Measurements from ENCODE around the gene PTPRN2.

PTPRN2 gene

GRCh38 chr7:158098125-158099030 lies 489.2 kb downstream of the PTPRN2 start:
- no peak for DNase-seq

- no peak for DNase-seq
Observed at GRCh38 chr7:158097453-158098124, 490.0 kb downstream of the PTPRN2 start.

DNA sequence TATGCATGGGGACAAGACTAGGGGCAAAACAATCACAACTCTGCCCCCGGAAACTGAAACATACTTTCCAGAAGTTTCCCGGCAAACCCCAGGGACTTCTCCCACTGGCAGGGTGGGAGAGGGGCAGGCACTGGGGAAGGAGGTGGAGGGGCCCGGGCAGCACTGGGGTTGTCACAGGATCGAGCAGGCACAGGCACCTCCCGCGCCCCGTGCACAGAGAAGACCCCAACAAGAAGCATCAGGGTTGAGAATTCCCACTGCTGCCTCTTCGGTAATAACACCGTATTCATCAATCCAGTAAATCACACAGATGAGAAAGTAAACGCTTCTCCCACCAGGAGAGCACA lies 490.5 kb downstream of the PTPRN2 start:
- no peak for DNase-seq

GRCh38 chr7:158096582-158096981 lies 491.0 kb downstream of the PTPRN2 start:
- no peak for DNase-seq

DNA sequence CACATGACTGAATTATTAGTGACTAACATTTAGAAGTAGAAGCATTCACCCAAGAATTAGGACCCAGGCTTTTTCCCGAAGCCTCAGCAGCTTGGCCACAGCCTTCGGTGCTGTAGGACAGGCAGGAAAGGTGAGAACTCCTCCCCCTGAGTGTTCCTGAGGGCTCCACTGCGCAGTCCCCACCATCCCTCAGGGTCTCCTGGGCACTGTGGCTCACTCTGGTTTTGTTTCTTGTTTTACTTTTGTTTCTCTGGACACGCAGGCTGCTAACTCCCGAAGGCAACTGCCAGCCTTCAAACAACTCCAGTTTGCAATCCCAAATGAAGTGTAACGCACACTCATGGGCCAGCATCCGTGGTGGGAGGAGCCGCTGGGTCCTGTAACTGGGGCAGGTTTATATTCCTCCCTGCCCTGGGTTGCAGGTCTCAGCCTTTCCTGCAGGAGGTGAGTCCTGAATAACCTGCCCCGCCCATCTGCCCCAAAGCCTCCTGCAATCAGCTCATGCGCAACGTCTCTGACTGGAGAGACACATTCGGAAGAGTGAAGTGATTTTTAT lies 492.9 kb downstream of the PTPRN2 start:
- no peak for DNase-seq

DNA sequence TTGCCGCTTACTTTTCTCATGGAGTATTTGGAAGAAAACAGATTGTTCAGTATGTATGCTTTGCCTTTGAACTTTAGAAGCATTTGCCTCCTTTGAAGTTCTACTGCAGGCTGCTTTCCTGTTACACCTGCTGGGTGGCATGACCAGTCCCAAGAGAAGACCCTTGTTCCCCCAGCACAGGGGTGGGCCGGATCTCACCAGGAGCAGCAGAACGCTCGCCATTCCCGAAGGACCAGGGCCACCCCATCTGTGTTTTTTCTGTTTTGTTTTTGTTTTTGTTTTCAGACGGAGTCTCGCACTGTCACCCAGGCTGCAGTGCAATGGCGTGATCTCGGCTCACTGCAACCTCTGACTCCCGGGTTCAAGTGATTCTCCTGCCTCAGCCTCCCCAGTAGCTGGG lies 493.6 kb downstream of the PTPRN2 start:
- no peak for DNase-seq

GRCh38 chr7:158093156-158093796 lies 494.3 kb downstream of the PTPRN2 start:
- DNase-seq, result no peak

GRCh38 chr7:158087196-158087595 lies 500.4 kb downstream of the PTPRN2 start:
- DNase-seq, result no peak

DNA sequence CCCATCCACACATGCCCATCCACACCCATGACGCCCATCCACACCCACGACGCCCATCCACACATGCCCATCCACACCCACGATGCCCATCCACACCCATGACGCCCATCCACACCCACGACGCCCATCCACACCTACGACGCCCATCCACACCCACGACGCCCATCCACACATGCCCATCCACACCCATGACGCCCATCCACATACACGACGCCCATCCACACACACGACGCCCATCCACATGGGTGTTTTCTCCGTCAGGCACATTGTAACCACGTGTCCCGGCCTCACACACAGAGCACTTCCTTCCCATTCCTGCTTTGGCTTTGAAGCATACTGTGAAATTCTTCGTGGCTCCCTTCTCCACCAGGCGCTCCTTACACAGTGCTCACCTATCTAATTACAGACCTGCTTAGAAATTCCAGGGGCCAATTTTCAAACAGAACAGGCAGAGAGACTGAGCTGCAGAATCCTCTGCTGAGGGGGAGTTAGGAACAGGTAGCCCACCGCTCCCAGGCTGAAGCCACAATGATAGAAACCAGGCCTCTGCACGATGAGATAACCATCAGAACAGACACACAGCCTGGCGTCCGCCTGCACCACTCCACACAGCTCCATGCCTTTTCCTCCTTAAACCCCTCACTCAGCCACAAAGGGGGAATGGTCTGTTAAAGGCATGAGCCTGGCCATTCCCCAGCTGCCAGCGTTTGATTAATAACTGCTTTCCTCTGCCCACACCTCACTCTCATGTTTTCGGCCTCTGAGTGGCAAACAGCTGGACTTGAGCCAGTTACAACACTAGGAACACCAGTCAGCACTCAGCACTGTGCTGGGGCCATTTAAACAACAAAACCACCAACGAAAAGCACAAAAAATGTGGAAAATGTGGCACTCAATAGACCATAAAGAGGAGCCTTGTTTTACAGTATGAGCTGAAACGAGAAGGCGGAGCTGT lies 501.6 kb downstream of the PTPRN2 start:
- DNase-seq, result no peak

GRCh38 chr7:158084555-158084954 lies 503.1 kb downstream of the PTPRN2 start:
- no peak for DNase-seq

GRCh38 chr7:158083526-158084310 lies 503.9 kb downstream of the PTPRN2 start:
- DNase-seq, result no peak

DNA sequence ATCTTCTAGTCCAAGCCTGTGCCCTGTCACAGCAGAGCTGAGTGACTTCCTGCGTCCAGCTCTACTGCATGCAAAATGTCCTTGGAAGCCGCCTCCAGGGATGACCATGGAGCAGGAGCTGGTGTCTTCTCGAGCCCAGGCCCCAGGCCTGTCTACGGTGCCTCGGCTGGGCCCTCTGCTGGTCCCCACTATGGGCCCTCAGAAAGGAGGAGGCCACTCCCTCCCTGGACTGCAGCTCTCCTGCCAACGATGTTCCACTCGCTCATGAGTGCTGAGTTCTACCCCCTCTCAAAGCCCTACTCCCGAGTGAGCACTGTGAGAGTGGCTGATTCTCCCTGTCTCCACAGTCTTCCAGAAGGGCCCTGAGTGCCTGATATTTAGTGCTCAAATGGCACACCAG lies 504.9 kb downstream of the PTPRN2 start:
- no peak for DNase-seq

- DNase-seq, result no peak
Observed at GRCh38 chr7:158080899-158081445, 506.7 kb downstream of the PTPRN2 start.

- no peak for DNase-seq
Observed at GRCh38 chr7:158077934-158078910, 509.4 kb downstream of the PTPRN2 start.

DNA sequence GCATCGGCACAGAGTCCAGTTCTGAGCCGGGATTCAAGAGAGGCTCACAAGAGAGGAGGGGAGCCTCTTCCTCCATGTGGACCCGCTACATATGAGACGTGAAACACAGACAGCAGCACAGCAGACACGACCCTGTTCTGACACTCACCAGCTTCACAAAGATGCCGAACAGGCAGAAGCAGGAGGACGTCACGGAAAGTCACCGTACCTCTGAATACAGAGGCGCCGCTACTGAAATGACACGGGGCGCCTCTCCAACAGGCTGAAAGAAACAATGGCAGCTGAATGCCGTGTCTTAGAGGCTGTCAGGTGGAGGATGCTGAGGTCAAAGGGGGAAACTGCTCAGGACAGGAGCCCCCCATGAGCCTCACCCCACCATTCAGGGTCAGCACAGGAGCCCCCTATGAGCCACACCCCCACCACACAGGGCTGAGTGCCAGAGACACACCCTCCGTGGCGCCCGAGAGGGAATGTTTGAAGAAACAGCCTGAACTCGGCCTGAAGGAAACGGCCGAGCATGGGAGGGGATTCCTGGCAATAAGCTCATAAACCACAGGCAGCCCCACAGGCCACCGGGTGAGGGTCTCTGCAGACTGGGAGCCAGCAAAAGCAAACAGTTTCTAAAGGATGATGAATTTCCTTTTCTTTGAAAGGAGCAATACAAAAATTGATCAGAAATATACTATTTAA lies 510.3 kb downstream of the PTPRN2 start:
- no peak for DNase-seq

DNA sequence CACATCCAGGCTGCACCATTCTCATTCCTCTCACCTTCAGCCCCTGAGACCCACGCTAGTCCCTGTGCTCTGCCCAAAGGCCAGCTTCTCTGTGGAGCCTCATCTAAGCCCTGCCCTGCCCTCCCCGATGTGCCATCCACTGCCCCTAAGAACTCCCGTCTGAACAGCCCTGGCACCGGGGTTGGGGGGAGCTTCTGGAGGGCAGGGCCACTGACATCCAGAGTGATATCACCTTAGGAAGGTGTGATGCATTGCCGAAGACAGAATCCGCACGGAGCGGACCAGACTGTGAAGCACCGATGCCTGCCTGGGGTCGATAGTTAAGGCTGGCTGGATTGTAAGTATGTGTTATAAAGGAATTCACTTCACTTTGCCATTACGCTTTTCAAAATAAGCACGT lies 511.0 kb downstream of the PTPRN2 start:
- DNase-seq, result no peak

GRCh38 chr7:158076215-158076614 lies 511.4 kb downstream of the PTPRN2 start:
- DNase-seq, result no peak

- no peak for DNase-seq
Observed at GRCh38 chr7:158075633-158076001, 512.0 kb downstream of the PTPRN2 start.

DNA sequence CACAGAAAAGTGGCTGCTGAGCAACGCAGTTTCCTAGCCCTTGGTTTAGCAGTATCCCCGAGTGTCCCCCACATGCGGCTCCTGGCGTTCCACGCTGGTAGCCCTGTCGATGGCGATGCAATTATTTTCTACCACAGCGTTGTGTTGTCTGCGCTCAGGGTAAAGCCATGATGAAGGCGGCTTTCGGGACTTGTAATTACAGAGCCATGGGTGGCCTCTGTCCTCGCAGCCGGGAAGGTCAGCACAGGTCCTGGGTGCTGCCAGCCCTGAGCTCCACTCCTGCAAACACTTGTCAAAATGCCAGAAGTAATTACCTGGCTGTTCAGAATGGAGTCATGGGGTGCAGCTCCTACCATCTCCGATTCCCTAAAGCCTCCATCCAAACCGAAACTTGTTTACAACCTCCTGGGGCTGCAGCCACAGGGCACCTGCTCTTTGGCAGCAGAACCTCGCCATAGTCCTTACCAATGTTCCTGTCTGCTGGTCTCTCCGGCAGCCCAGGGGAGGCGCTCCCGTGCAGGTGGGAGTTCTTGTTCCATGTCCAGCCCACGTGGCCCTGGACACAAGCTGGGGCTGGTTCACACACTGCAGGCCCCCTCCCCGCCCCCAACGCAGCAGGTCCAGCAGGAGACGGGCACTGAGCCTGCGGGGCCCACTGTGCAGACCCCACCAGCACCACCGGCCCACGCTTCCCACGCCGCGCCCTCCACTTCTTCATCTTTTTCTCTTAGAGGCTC lies 512.6 kb downstream of the PTPRN2 start:
- DNase-seq, result no peak
